Adrenal gland (tissue), 5 donors: Measurements from ENCODE around the gene COX7A2L.

Experiments
- CTCF ChIP-seq, 6 experiments: fragments of 450-650 bp in 4 of 6; fragments of 200-600 bp in 2 of 6; sonication (generic) in 1 of 6; IDR thresholded peaks; 1 replicate in 5 of 6; 2 replicates in 1 of 6; pipeline versions ENCODE4 v1.5.1 to v1.8.0; 2016 to 2021; ENCODE audit warnings: antibody characterized with exemption in 6 of 6, mild to moderate bottlenecking in 2 of 6, moderate library complexity in 1 of 6
- POLR2A ChIP-seq, 2 donors: fragments of 450-650 bp; IDR thresholded peaks; one replicate each; pipeline ENCODE4 v1.6.1; 2017; ENCODE audit warnings: antibody characterized with exemption in 2 of 2, mild to moderate bottlenecking in 2 of 2, moderate library complexity in 1 of 2
- donor health status: DM: no; HTN: no; CAD: no.

DNA sequence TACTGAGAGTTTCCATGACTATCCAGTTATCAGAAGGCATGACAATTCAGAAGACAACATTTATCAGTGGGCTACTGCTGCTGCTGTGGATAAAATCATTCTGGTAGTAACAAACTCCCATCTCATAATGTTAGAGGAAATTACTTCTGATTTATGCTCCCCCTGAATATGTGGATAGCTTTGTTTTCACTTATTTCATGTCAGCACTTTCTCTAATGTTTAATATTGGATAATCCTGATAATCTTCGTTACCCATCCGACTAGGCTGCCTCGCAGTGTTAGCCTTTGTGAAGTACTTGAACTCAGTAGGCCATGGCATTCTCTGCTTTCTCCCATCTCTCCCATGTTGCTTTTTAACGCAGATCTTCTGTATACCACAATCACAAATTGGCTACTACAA, 28.4 kb downstream of the COX7A2L start:
- TF ChIP-seq POLR2A (IDR thresholded peaks at IDR 0.05) (no peak), CTCF (IDR thresholded peaks at IDR 0.05) (no peak)
